Stimulated activated CD4-positive, alpha-beta T cell treated with anti-CD3 and anti-CD28 coated beads, Interleukin-1b, Interleukin-23, amount 100 ng/mL, for 24 hours (primary cell): Measurements from ENCODE around the gene PRR22.
"Not testable (repeated sequence)": the region's sequence is repeated elsewhere in the genome, so short reads cannot be mapped to it uniquely, and the experiment has no call there.

Experiments
- DNase-seq, 4 experiments: peaks; one replicate each; pipeline ENCODE4 v3.0.0-alpha.2; 2020; ENCODE audit warnings: low read depth in 4 of 4, low spot score in 1 of 4

The PRR22 gene

GRCh38 chr19:5762608-5763217 lies 21.8 kb downstream of the PRR22 start:
- DNase-seq, result no peak

DNA sequence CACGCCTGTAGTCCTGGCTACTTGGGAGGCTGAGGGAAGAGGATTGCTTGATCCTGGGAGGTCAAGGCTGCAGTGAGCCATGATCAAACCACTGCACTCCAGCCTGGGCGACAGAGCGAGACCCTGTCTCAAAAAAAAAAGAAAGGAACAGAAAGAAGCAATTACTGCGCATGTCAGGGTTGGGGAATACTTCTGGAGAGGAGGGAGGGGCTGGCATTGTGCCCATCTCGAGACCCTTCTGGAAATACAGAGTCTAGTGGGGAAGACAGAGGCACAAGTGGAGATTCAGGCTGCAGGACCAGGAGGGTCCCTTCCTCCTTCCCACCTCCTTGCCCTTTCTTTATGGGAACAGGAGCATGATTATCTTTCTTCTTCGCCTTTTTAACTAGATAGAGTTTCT lies 30.8 kb downstream of the PRR22 start:
- DNase-seq, result no peak

DNA sequence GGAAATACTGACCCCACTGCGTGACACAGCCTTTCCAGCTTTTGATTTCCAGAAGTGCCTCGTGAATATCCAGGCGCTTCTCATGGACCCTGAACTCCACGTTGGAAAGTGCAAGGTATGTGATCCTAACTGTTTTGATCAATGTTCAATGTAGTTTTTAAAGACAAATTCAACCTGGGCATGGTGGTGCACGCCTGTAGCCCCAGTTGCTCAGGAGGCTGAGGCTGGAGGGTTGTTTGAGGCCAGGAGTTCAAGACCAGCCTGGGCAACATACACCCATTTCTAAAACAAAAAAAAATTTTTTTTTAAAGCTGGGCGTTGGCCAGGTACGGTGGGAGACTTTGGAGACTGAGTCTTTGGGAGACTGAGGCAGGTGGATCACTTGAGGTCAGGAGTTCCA lies 32.8 kb downstream of the PRR22 start:
- no peak for DNase-seq

- no peak for DNase-seq
Measured at GRCh38 chr19:5749505-5749904, 35.0 kb downstream of the PRR22 start.

GRCh38 chr19:5748920-5749319 lies 35.6 kb downstream of the PRR22 start:
- DNase-seq, result not testable (repeated sequence)

DNA sequence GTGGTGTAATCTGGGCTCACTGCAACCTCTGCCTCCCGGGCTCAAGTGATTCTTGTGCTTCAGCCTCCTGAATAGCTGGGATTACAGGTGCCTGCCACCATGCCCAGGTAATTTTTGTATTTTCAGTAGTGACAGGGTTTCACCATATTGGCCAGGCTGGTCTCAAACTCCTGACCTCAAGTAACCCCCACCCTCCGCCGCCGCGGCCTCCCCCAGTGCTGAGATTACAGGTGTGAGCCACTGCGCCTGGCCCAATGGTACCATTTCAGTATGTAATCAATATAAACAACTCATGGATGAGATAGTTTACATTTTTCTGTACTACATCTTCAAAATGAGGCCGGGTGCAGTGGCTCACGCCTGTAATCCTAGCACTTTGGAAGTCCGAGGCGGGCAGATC lies 39.5 kb downstream of the PRR22 start:
- DNase-seq, result not testable (repeated sequence)

DNA sequence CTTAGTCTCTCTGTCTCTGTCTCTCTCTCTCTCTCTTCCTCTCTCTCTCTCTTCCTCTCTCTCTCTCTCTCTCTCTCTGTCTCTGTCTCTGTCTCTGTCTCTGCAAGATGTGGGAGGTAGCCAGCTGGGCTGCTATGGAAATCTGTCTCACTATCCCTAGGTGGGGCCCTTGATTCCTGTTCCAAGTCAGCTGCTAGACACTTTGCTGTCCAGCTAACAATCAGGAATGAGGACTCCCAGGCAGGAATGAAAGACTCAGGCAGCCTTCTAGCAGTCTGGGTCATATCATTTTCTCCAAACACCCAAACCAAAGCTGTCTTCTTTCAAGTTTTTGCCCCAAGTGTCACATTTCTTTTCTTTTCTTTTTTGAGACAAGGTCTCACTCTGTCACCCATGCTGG lies 40.9 kb downstream of the PRR22 start:
- DNase-seq, result no peak

DNA sequence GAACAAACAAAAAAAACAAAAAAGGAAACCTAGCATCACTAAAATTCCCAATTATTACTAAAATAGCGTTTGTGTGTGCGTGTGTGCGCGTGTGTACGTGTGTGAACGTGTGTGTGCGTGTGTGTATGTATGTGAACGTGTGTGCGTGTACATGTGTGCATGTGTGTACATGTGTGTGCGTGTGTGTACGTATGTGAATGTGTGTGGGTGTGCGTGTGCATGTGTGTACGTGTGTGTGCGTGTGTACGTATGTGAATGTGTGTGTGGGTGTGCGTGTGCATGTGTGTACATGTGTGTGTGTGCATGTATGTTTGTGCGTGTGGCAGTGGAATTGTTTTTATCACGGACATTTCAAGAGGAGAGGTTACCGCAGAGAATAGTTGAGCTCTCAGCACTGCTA lies 42.5 kb downstream of the PRR22 start:
- no peak for DNase-seq

GRCh38 chr19:5738423-5738822 lies 46.1 kb downstream of the PRR22 start:
- DNase-seq, result no peak

DNA sequence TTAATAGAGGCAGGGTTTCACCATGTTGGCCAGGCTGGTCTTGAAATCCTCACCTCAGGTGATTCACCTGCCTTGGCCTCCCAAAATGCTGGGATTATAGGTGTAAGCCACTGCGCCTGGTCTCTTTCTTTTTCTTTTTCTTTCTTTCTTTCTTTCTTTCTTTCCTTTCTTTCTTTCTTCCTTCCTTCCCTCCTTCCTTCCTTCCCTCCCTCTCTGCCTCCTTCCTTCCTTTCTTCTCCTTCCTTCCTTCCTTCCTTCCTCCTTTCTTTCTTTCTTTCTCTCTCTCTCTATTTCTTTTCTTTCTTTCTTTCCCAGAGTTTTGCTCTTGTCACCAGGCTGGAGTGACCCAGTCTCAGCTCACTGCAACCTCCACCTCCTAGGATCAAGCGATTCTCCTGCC lies 51.4 kb downstream of the PRR22 start:
- not testable (repeated sequence) for DNase-seq
